NCI-H128 (cell line): Measurements from ENCODE around the gene TMTC2.

Experiments used
- DNase-seq: peaks from one replicate; lab custom pipeline; 2025; ENCODE audit not compliant: unreplicated experiment; lab: John Stamatoyannopoulos, UW

Gene TMTC2

GRCh38 chr12:82874945-82875344 is 188.2 kb downstream of the TMTC2 start:
- no peak for DNase-seq

- no peak for DNase-seq
Measured at GRCh38 chr12:82876075-82876474, 189.4 kb downstream of the TMTC2 start.

GRCh38 chr12:82877963-82878362 is 191.3 kb downstream of the TMTC2 start:
- DNase-seq, result no peak

- no peak for DNase-seq
Measured at GRCh38 chr12:82880442-82880901, 193.8 kb downstream of the TMTC2 start.

GRCh38 chr12:82883394-82884355 is 197.0 kb downstream of the TMTC2 start:
- DNase-seq, result no peak

- DNase-seq, result no peak
Measured at GRCh38 chr12:82886671-82887340, 200.1 kb downstream of the TMTC2 start.

GRCh38 chr12:82893896-82894295 is 207.2 kb downstream of the TMTC2 start:
- no peak for DNase-seq

GRCh38 chr12:82896277-82896676 is 209.6 kb downstream of the TMTC2 start:
- no peak for DNase-seq

- DNase-seq, result no peak
Measured at GRCh38 chr12:82896979-82897378, 210.3 kb downstream of the TMTC2 start.

GRCh38 chr12:82898441-82898840 is 211.7 kb downstream of the TMTC2 start:
- no peak for DNase-seq

- no peak for DNase-seq
Measured at GRCh38 chr12:82904219-82904790, 217.6 kb downstream of the TMTC2 start.

- DNase-seq, result no peak
Measured at GRCh38 chr12:82910246-82910893, 223.7 kb downstream of the TMTC2 start.

GRCh38 chr12:82912406-82912805 is 225.7 kb downstream of the TMTC2 start:
- no peak for DNase-seq

GRCh38 chr12:82919388-82920054 is 232.8 kb downstream of the TMTC2 start:
- DNase-seq, result no peak

- no peak for DNase-seq
Measured at GRCh38 chr12:82923935-82924334, 237.2 kb downstream of the TMTC2 start.

GRCh38 chr12:82926630-82927029 is 239.9 kb downstream of the TMTC2 start:
- DNase-seq, result no peak

GRCh38 chr12:82930301-82930700 is 243.6 kb downstream of the TMTC2 start:
- no peak for DNase-seq

- no peak for DNase-seq
Measured at GRCh38 chr12:82931349-82932116, 244.8 kb downstream of the TMTC2 start.

GRCh38 chr12:82937151-82937550 is 250.4 kb downstream of the TMTC2 start:
- DNase-seq, result no peak

GRCh38 chr12:82942521-82942920 is 255.8 kb downstream of the TMTC2 start:
- no peak for DNase-seq
